Endothelial cell of umbilical vein (primary cell): ENCODE results near the gene FMO1. TPM values are rescaled to one million over a fixed set of nuclear protein-coding genes. Genes with fewer than 3 reads are reported as not detected.

ENCODE experiments used
- BruUV-seq: library from RNA; stranded (reverse); fragments of 400-500 nt; replicated peaks from 2 replicates; lab custom pipeline; 2021; lab: Mats Ljungman, UMichigan
- CTCF ChIA-PET: fragments of 300-600, 350-600 bp; sonication (Branson Sonifier 250); formaldehyde crosslinking; loops from one replicate; lab custom pipeline; 2021; ENCODE audit warnings: antibody characterized with exemption, inconsistent platforms; lab: Charles Lee
- POLR2A ChIA-PET: fragments of 300-600, 350-600 bp; sonication (Branson Sonifier 250); formaldehyde crosslinking; loops from one replicate; lab custom pipeline; 2021; ENCODE audit warnings: antibody characterized with exemption, inconsistent platforms; lab: Charles Lee
- DNase-seq: peaks from one replicate; pipeline ENCODE4 v3.0.0-alpha.2; 2011; ENCODE audit warnings: low read depth, low spot score
- FAIRE-seq: peaks from 2 replicates; lab custom pipeline; 2011; peaks lifted over from hg19 to GRCh38; lab: Jason Lieb, UNC
- H2AFZ ChIP-seq: 2 replicates; pipeline ENCODE4 v1.6.0; 2012; ENCODE audit warnings: low read depth, low read length, control low read depth, inconsistent platforms
- H3K27ac ChIP-seq: 2 replicates; pipeline ENCODE4 v1.5.1; 2011; ENCODE audit warnings: low read depth, mild to moderate bottlenecking, control low read depth, low read length, moderate library complexity; ENCODE audit not compliant: insufficient read depth
- H3K27me3 ChIP-seq, 2 experiments: 2 replicates each; pipeline versions ENCODE4 v1.6.0 to v1.6.1; 2011; ENCODE audit warnings: low read length in 2 of 2, mixed read lengths in 1 of 2; ENCODE audit not compliant: control insufficient read depth in 2 of 2, insufficient read depth in 2 of 2
- H3K36me3 ChIP-seq, 2 experiments: 2 replicates in 1 of 2; 3 replicates in 1 of 2; pipeline ENCODE4 v1.5.1; 2011; ENCODE audit warnings: low read length in 2 of 2, mild to moderate bottlenecking in 1 of 2, moderate library complexity in 1 of 2; ENCODE audit not compliant: control insufficient read depth in 2 of 2, insufficient read depth in 2 of 2; ENCODE audit errors: extremely low read depth in 1 of 2
- H3K4me1 ChIP-seq: 3 replicates; pipeline ENCODE4 v1.5.1; 2011; ENCODE audit warnings: mild to moderate bottlenecking, low read length; ENCODE audit not compliant: control insufficient read depth, insufficient read depth; ENCODE audit errors: extremely low read depth
- H3K4me2 ChIP-seq: 2 replicates; pipeline ENCODE4 v1.6.1; 2011; ENCODE audit warnings: low read length, control low read depth, mixed read lengths; ENCODE audit not compliant: insufficient read depth
- H3K4me3 ChIP-seq, 3 experiments: fragments of 200-600 bp in 1 of 3; sonication (generic), shearing (Covaris generic) in 1 of 3; replicated peaks in 1 of 3; 2 replicates each; pipeline ENCODE4 v1.5.1; 2011 to 2016; ENCODE audit warnings: control low read depth in 3 of 3, low read length in 3 of 3, mild to moderate bottlenecking in 2 of 3, inconsistent platforms in 1 of 3, low read depth in 1 of 3, moderate library complexity in 1 of 3; ENCODE audit not compliant: insufficient read depth in 1 of 3
- H3K79me2 ChIP-seq: 2 replicates; pipeline ENCODE4 v1.6.0; 2012; ENCODE audit warnings: low read length, inconsistent platforms; ENCODE audit not compliant: control insufficient read depth, insufficient read depth
- H3K9ac ChIP-seq: replicated peaks from 2 replicates; pipeline ENCODE3; 2011; ENCODE audit warnings: low read length, control low read depth; ENCODE audit not compliant: insufficient read depth; ENCODE audit errors: extremely low read depth
- H3K9me1 ChIP-seq: replicated peaks from 3 replicates; pipeline ENCODE4 v1.6.0; 2011; ENCODE audit warnings: mild to moderate bottlenecking, low read length; ENCODE audit not compliant: control insufficient read depth, insufficient read depth; ENCODE audit errors: extremely low read depth
- H3K9me3 ChIP-seq: replicated peaks from 2 replicates; pipeline ENCODE4 v1.5.1; 2012; ENCODE audit warnings: low read length, inconsistent platforms; ENCODE audit not compliant: control insufficient read depth, insufficient read depth
- H4K20me1 ChIP-seq: replicated peaks from 2 replicates; pipeline ENCODE3; 2011; ENCODE audit warnings: mild to moderate bottlenecking, low read length; ENCODE audit not compliant: control insufficient read depth, insufficient read depth; ENCODE audit errors: extremely low read depth
- EZH2 ChIP-seq: IDR thresholded peaks from 2 replicates; pipeline ENCODE4 v1.6.1; 2012; ENCODE audit warnings: borderline replicate concordance, low read depth, mild to moderate bottlenecking, moderate library complexity, low read length, inconsistent platforms; ENCODE audit not compliant: severe bottlenecking
- FOS ChIP-seq: IDR thresholded peaks from 2 replicates; pipeline ENCODE4 v1.6.1; 2011; ENCODE audit warnings: mild to moderate bottlenecking, low read length, moderate library complexity, borderline replicate concordance; ENCODE audit not compliant: insufficient read depth
- GATA2 ChIP-seq: IDR thresholded peaks from 2 replicates; pipeline ENCODE4 v1.7.0; 2011; ENCODE audit warnings: low read depth, mild to moderate bottlenecking, moderate library complexity, mixed read lengths, low read length; ENCODE audit not compliant: insufficient read length, insufficient read depth
- JUN ChIP-seq: IDR thresholded peaks from 2 replicates; pipeline ENCODE4 v1.6.1; 2011; ENCODE audit warnings: borderline replicate concordance, low read depth; ENCODE audit not compliant: insufficient read length, insufficient read depth
- MYC ChIP-seq: IDR thresholded peaks from one replicate; pipeline ENCODE4 v1.6.1; 2011; ENCODE audit warnings: mild to moderate bottlenecking, low read depth, low read length
- POLR2A ChIP-seq: IDR thresholded peaks from 2 replicates; pipeline ENCODE4 v1.6.1; 2012; ENCODE audit warnings: low read depth, mild to moderate bottlenecking, control low read depth, low read length
- POLR2AphosphoS5 ChIP-seq: IDR thresholded peaks from 2 replicates; pipeline ENCODE4 v1.6.1; 2012; ENCODE audit warnings: low read depth, mild to moderate bottlenecking, control low read depth, low read length, moderate library complexity; ENCODE audit not compliant: insufficient read depth
- dilution Hi-C: fragments of 300-500 bp; cut with MboI; formaldehyde crosslinking; loops from one replicate; pipeline ENCODE4 v1.15.0; 2019; ENCODE audit warnings: low sequenced_read_pairs; ENCODE audit not compliant: extremely low pct_ligation_motif_present
- intact Hi-C: fragments of 100-400 bp; cut with micrococcal nuclease; formaldehyde crosslinking; loops from one replicate; pipeline ENCODE4 v1.10.0; 2022
- polyA plus RNA-seq, 4 experiments: library from polyadenylated mRNA; depleted of rRNA in 3 of 4; stranded (reverse) in 3 of 4; unstranded in 1 of 4; fragments of >200 nt; gene quantifications; 2 replicates each; pipeline versions ENCODE4 v1.2.1 to v1.2.3, GENCODE V29; 2011 to 2012; ENCODE audit warnings: missing spikeins in 1 of 4
- total RNA-seq: library from RNA; stranded (reverse); gene quantifications from 2 replicates; pipeline ENCODE4 v1.2.3, GENCODE V29; 2021
- TF ChIP-seq, protein P1 (sequence below), 2 donors: IDR thresholded peaks; 1 replicate in 1 of 2; 2 replicates in 1 of 2; pipeline ENCODE4 v1.5.1; 2011; ENCODE audit warnings: low read length in 2 of 2, mild to moderate bottlenecking in 2 of 2, moderate library complexity in 2 of 2, control low read depth in 1 of 2, inconsistent platforms in 1 of 2, low read depth in 1 of 2; ENCODE audit not compliant: insufficient read depth in 1 of 2; ENCODE audit errors: extremely low read depth in 1 of 2
- TF ChIP-seq, protein P2 (sequence below): IDR thresholded peaks from 2 replicates; pipeline ENCODE4 v1.6.1; 2011; ENCODE audit not compliant: insufficient read depth, insufficient read length

The FMO1 gene
- total and polyA plus RNA-seq, 2 donors (not counting 3 experiments of a cell fraction or from before 2014, with no cell fraction given) = not detected

DNA sequence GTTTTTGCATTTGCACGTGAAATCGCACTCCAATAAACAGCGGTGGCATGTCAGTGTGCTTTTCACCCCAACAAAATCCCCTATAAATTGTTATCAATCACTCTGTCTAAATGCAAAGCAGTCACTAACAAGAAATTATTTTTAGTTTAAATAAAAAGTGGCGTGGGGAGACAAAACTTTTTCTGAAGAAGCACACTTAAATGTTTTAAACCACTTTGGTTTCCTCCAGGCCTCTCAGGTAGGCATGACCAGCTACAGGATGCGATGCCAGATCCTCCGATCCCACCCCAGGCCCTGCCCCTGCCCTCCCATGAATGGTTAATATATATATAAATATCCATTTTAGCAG, 3.6 kb downstream of the FMO1 start:
- Histone ChIP-seq H3K9me3 (no peaks in the 10 kb centered on the region), H3K79me2 (no peaks in the 10 kb centered on the region), H3K4me3 (no peak overlapping the region), H3K9ac (no peak overlapping the region), H3K36me3 (no peaks in the 10 kb centered on the region), H3K9me1 (no peaks in the 10 kb centered on the region), H3K27me3 (peaks cover 8 to 12% of the 10 kb centered on the region in 2 experiments), H3K27ac (no peak overlapping the region), H2AFZ (no peak overlapping the region), H3K4me1 (no peaks in the 10 kb centered on the region), H3K4me2 (peak overlapping the region; percentile 55), H4K20me1 (no peaks in the 10 kb centered on the region)
- FAIRE-seq (no peak), DNase-seq (no peak)
- BruUV-seq = no TSS peak
- dilution Hi-C loops = no loop called here
- TF ChIP-seq MYC (no peak), JUN (no peak), GATA2 (no peak)
- TF ChIP-seq, protein P1, sequence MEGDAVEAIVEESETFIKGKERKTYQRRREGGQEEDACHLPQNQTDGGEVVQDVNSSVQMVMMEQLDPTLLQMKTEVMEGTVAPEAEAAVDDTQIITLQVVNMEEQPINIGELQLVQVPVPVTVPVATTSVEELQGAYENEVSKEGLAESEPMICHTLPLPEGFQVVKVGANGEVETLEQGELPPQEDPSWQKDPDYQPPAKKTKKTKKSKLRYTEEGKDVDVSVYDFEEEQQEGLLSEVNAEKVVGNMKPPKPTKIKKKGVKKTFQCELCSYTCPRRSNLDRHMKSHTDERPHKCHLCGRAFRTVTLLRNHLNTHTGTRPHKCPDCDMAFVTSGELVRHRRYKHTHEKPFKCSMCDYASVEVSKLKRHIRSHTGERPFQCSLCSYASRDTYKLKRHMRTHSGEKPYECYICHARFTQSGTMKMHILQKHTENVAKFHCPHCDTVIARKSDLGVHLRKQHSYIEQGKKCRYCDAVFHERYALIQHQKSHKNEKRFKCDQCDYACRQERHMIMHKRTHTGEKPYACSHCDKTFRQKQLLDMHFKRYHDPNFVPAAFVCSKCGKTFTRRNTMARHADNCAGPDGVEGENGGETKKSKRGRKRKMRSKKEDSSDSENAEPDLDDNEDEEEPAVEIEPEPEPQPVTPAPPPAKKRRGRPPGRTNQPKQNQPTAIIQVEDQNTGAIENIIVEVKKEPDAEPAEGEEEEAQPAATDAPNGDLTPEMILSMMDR (IDR thresholded peaks at IDR 0.05; ENCODE audit: extremely low read depth in 1 of 2, insufficient read depth in 1 of 2, low read depth in 1 of 2, low read length in 2 of 2) = no peak
- ChIA-PET POLR2A (no interaction called here), CTCF (interaction anchor here (0.6 to 1.4 kb wide), 3 partner anchors 62 to 285 kb away, joined by 3 to 5 read pairs (median 4); partner anchors contain the start of gene FMO4)
- intact Hi-C loops = no loop called here

DNA sequence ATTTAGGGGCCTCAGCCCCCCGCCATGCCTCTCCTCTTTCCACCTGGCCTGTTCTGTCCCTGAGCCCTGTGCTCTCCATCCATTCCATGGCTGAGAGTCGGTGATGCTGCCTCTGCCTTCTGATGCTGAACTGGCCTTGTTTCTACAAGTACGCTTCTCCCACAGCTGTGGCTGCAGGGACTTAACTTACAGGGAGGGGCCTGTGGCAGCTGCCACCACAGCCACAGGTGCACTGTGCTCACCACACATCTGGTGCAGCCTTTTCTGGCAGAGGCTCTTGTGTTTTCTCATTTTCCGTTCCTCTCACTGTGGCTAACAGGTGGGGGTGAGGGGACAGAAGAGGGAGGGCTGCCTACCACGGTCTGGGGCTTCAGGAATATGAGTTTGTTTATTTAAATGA, 4.2 kb downstream of the FMO1 start:
- POLR2A ChIA-PET = no interaction called here
- Histone ChIP-seq H3K9me1 (no peaks in the 10 kb centered on the region), H3K9ac (no peak overlapping the region), H3K4me1 (no peaks in the 10 kb centered on the region), H4K20me1 (no peaks in the 10 kb centered on the region), H2AFZ (no peak overlapping the region), H3K79me2 (no peaks in the 10 kb centered on the region), H3K4me2 (no peak overlapping the region), H3K4me3 (no peak overlapping the region), H3K27me3 (peaks cover 8 to 12% of the 10 kb centered on the region in 2 experiments), H3K9me3 (no peaks in the 10 kb centered on the region), H3K36me3 (no peaks in the 10 kb centered on the region), H3K27ac (no peak overlapping the region)
- FAIRE-seq (no peak), DNase-seq (no peak)
- intact Hi-C loops = no loop called here
- dilution Hi-C loops = no loop called here
- CTCF ChIA-PET = interaction anchor here (0.6 to 1.4 kb wide), 3 partner anchors 61 to 285 kb away, joined by 3 to 5 read pairs (median 4); partner anchors contain the start of gene FMO4
- TF ChIP-seq POLR2AphosphoS5 = no peak
- no peak for TF ChIP-seq FOS
- TF ChIP-seq JUN = no peak
- TF ChIP-seq EZH2 = no peak
- no peak for TF ChIP-seq GATA2
- TF ChIP-seq, protein P2, sequence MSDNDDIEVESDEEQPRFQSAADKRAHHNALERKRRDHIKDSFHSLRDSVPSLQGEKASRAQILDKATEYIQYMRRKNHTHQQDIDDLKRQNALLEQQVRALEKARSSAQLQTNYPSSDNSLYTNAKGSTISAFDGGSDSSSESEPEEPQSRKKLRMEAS = no peak
- TF ChIP-seq, protein P1 (IDR thresholded peaks at IDR 0.05; ENCODE audit: extremely low read depth in 1 of 2, insufficient read depth in 1 of 2, low read depth in 1 of 2, low read length in 2 of 2) = no peak
- TF ChIP-seq MYC = no peak
- no peak for TF ChIP-seq POLR2A
- BruUV-seq = no TSS peak
